GM12874 (cell line): Measurements from ENCODE around the gene THAP12.

Source experiments
- CTCF ChIP-seq: IDR thresholded peaks from 2 replicates; pipeline ENCODE4 v1.5.1; 2011; ENCODE audit warnings: low read depth, mild to moderate bottlenecking, control low read depth, low read length, moderate library complexity; ENCODE audit not compliant: insufficient read depth

Gene THAP12

GRCh38 chr11:76376746-76377558 is 4.0 kb downstream of the THAP12 start:
- TF ChIP-seq CTCF = no peak

- TF ChIP-seq CTCF = no peak
Observed at GRCh38 chr11:76371170-76371569, 9.8 kb downstream of the THAP12 start.

GRCh38 chr11:76369406-76369805 is 11.5 kb downstream of the THAP12 start:
- TF ChIP-seq CTCF = no peak

GRCh38 chr11:76368490-76368889 is 12.4 kb downstream of the THAP12 start:
- no peak for TF ChIP-seq CTCF

GRCh38 chr11:76365038-76365679 is 15.8 kb downstream of the THAP12 start:
- TF ChIP-seq CTCF = no peak

- no peak for TF ChIP-seq CTCF
Observed at GRCh38 chr11:76362716-76363115, 18.2 kb downstream of the THAP12 start.

- no peak for TF ChIP-seq CTCF
Observed at GRCh38 chr11:76361776-76362175, 19.2 kb downstream of the THAP12 start.
